K562 (cell line): ENCODE data around the gene JDP2. TPM values are rescaled to one million over a fixed set of nuclear protein-coding genes. Genes with fewer than 3 reads are reported as not detected.

Source experiments
- ATAC-seq: fragments of 200-7000 bp; cut with Tn5 transposase; 3 replicates; pipeline ENCODE4 v1.9.1; 2020; ENCODE audit warnings: moderate library complexity
- Bru-seq: library from RNA; stranded (reverse); fragments of 400-500 nt; gene quantifications from one replicate; lab custom pipeline; 2021; lab: Mats Ljungman, UMichigan
- BruChase-seq, 2 experiments: library from RNA; stranded (reverse); fragments of 400-500 nt; gene quantifications; one replicate each; lab custom pipeline; 2021; lab: Mats Ljungman, UMichigan
- BruUV-seq: library from RNA; stranded (reverse); fragments of 400-500 nt; replicated peaks from 2 replicates; lab custom pipeline; 2021; lab: Mats Ljungman, UMichigan
- CTCF ChIA-PET: fragments of 300-600 bp; formaldehyde crosslinking; extraction: SDS; loops from one replicate; lab custom pipeline; 2021; ENCODE audit warnings: low intra/inter-chr PET ratio; lab: Yijun Ruan, JAX
- POLR2A ChIA-PET: fragments of 300-600, 350-650 bp; sonication (Branson Sonifier 250); formaldehyde crosslinking; extraction: SDS; loops from one replicate; lab custom pipeline; 2021; ENCODE audit warnings: antibody characterized with exemption, inconsistent platforms; lab: Yijun Ruan, JAX
- DNase-seq, 4 experiments: peaks; one replicate each; pipeline versions ENCODE4 v3.0.0 to v3.0.0-alpha.2; 2011 to 2018; ENCODE audit warnings: low spot score in 3 of 4, mixed read lengths in 3 of 4; ENCODE audit errors: extremely low read depth in 1 of 4
- FAIRE-seq: peaks from 2 replicates; lab custom pipeline; 2011; peaks lifted over from hg19 to GRCh38; lab: Jason Lieb, UNC
- H2AFZ ChIP-seq: 2 replicates; pipeline ENCODE4 v1.6.0; 2011; ENCODE audit warnings: low read depth, low read length, control low read depth, inconsistent platforms
- H3K27ac ChIP-seq: fragments of 200-600 bp; 3 replicates; pipeline ENCODE4 v1.8.0; 2011; ENCODE audit warnings: low read depth, mild to moderate bottlenecking, control low read depth, inconsistent platforms, low read length, moderate library complexity, mixed read lengths; ENCODE audit errors: extremely low read depth
- H3K27me3 ChIP-seq, 2 experiments: fragments of 300-600 bp in 1 of 2; 2 replicates in 1 of 2; 3 replicates in 1 of 2; pipeline versions ENCODE4 v1.6.0 to v1.8.0; 2011; ENCODE audit warnings: inconsistent platforms in 2 of 2, low read length in 2 of 2, mild to moderate bottlenecking in 1 of 2, mixed read lengths in 1 of 2, moderate library complexity in 1 of 2; ENCODE audit not compliant: control insufficient read depth in 2 of 2, insufficient read depth in 2 of 2
- H3K36me3 ChIP-seq: fragments of 300-600 bp; 3 replicates; pipeline ENCODE4 v1.8.0; 2011; ENCODE audit warnings: mild to moderate bottlenecking, low read length, inconsistent platforms; ENCODE audit not compliant: control insufficient read depth, insufficient read depth
- H3K4me1 ChIP-seq, 2 experiments: fragments of 200-600 bp in 1 of 2; replicated peaks in 1 of 2; 2 replicates in 1 of 2; 3 replicates in 1 of 2; pipeline versions ENCODE4 v1.5.1 to v1.8.0; 2011; ENCODE audit warnings: inconsistent platforms in 2 of 2, low read length in 2 of 2, mild to moderate bottlenecking in 1 of 2, mixed read lengths in 1 of 2, moderate library complexity in 1 of 2; ENCODE audit not compliant: control insufficient read depth in 2 of 2, insufficient read depth in 2 of 2
- H3K4me2 ChIP-seq: 2 replicates; pipeline ENCODE4 v1.6.1; 2011; ENCODE audit warnings: low read length, control low read depth, inconsistent platforms, mixed read lengths; ENCODE audit not compliant: insufficient read depth
- H3K4me3 ChIP-seq: fragments of 200-600 bp; sonication (generic), shearing (Covaris generic); 2 replicates; pipeline ENCODE4 v1.5.1; 2016; ENCODE audit warnings: control low read depth, inconsistent platforms
- H3K79me2 ChIP-seq: fragments of 200-600 bp; 3 replicates; pipeline ENCODE4 v1.8.0; 2011; ENCODE audit warnings: low read length, inconsistent platforms; ENCODE audit not compliant: control insufficient read depth, insufficient read depth
- H3K9ac ChIP-seq, 2 experiments: 2 replicates each; pipeline versions ENCODE4 v1.6.0 to v1.6.1; 2011; ENCODE audit warnings: low read depth in 2 of 2, low read length in 2 of 2, control low read depth in 1 of 2, inconsistent platforms in 1 of 2, mild to moderate bottlenecking in 1 of 2, mixed read lengths in 1 of 2; ENCODE audit not compliant: insufficient read depth in 1 of 2
- H3K9me1 ChIP-seq: one replicate; pipeline ENCODE4 v1.6.0; 2011; ENCODE audit warnings: inconsistent platforms, mild to moderate bottlenecking, low read length, moderate library complexity; ENCODE audit not compliant: control insufficient read depth, insufficient read depth
- H3K9me3 ChIP-seq: replicated peaks from 2 replicates; pipeline ENCODE4 v1.5.1; 2011; ENCODE audit warnings: low read depth, low read length, inconsistent platforms; ENCODE audit not compliant: control insufficient read depth, insufficient read depth
- H4K20me1 ChIP-seq: replicated peaks from 2 replicates; pipeline ENCODE4 v1.6.1; 2011; ENCODE audit warnings: low read length, inconsistent platforms, mixed read lengths; ENCODE audit not compliant: control insufficient read depth, insufficient read depth
- ATF6 ChIP-seq: sonication (generic); formaldehyde crosslinking; IDR thresholded peaks from 2 replicates; pipeline ENCODE4 v1.4.0; 2020; ENCODE audit warnings: mild to moderate bottlenecking, missing genetic modification reagents
- BRD9 ChIP-seq: fragments of 450-650 bp; IDR thresholded peaks from 2 replicates; pipeline ENCODE4 v1.6.1; 2018; ENCODE audit warnings: low read depth; ENCODE audit not compliant: partially characterized antibody
- EGR1 ChIP-seq: fragments of 450-650 bp; conservative IDR thresholded peaks from 2 replicates; pipeline ENCODE4 v1.6.1; 2017; ENCODE audit warnings: mild to moderate bottlenecking
- EP400 ChIP-seq: fragments of 450-650 bp; IDR thresholded peaks from 2 replicates; pipeline ENCODE4 v1.6.1; 2017; ENCODE audit warnings: antibody characterized with exemption, mild to moderate bottlenecking, moderate library complexity
- EWSR1 ChIP-seq: fragments of 450-650 bp; IDR thresholded peaks from 2 replicates; pipeline ENCODE4 v1.6.1; 2018; ENCODE audit warnings: borderline replicate concordance, mild to moderate bottlenecking, low read depth, moderate library complexity; ENCODE audit not compliant: partially characterized antibody
- FOXO4 ChIP-seq: fragments of 450-650 bp; formaldehyde crosslinking; IDR thresholded peaks from 2 replicates; pipeline ENCODE4 v1.4.0; 2020; ENCODE audit warnings: mild to moderate bottlenecking, moderate library complexity
- MAZ ChIP-seq, 2 experiments: fragments of 450-650 bp in 1 of 2; sonication (generic) in 1 of 2; formaldehyde crosslinking; IDR thresholded peaks in 1 of 2; conservative IDR thresholded peaks in 1 of 2; 2 replicates each; pipeline versions ENCODE4 v1.4.0 to v1.5.0; 2020; ENCODE audit warnings: mild to moderate bottlenecking in 1 of 2, missing genetic modification reagents in 1 of 2
- MYC ChIP-seq, 2 experiments: fragments of 250-450 bp in 1 of 2; sonication (Bioruptor Pico) in 1 of 2; IDR thresholded peaks; 2 replicates each; pipeline versions ENCODE4 v1.5.1 to v1.6.1; 2012 to 2021; ENCODE audit warnings: low read depth in 2 of 2, borderline replicate concordance in 1 of 2, improper control_type of control experiment in 1 of 2, low read length in 1 of 2, mild to moderate bottlenecking in 1 of 2, moderate library complexity in 1 of 2
- PURB ChIP-seq: sonication (generic); formaldehyde crosslinking; IDR thresholded peaks from 2 replicates; pipeline ENCODE4 v1.9.0; 2021; ENCODE audit warnings: low read depth, mild to moderate bottlenecking, missing genetic modification reagents
- SMAD4 ChIP-seq: fragments of 250-450 bp; sonication (Bioruptor Pico); conservative IDR thresholded peaks from 2 replicates; pipeline ENCODE4 v1.8.0; 2021; ENCODE audit warnings: inconsistent platforms, mild to moderate bottlenecking, moderate library complexity
- ZNF184 ChIP-seq: sonication (generic); formaldehyde crosslinking; IDR thresholded peaks from 2 replicates; pipeline ENCODE4 v1.5.0; 2020; ENCODE audit warnings: missing genetic modification reagents
- ZNF75A ChIP-seq: fragments of 450-650 bp; formaldehyde crosslinking; IDR thresholded peaks from 2 replicates; pipeline ENCODE4 v1.4.0; 2020; ENCODE audit warnings: mild to moderate bottlenecking
- WGBS: fragments of 100-300 bp; shearing (Covaris generic); methylation state at CpG from one replicate; pipeline ENCODE4 v1.1.6; 2016; ENCODE audit warnings: low coverage, mixed read lengths; ENCODE audit not compliant: insufficient coverage; ENCODE audit errors: missing lambda C conversion rate; 5-methylcytosine and 5-hydroxymethylcytosine counted together
- in situ Hi-C: fragments of 300-500 bp; cut with MboI; formaldehyde crosslinking; loops from 4 replicates; pipeline ENCODE4 v1.15.0; 2018; ENCODE audit warnings: inconsistent platforms, mixed read lengths
- intact Hi-C: fragments of 100-400 bp; cut with micrococcal nuclease; formaldehyde crosslinking; loops from 2 replicates; pipeline ENCODE4 v1.14.2; 2022
- long read RNA-seq, 3 experiments: library from polyadenylated mRNA in 2 of 3; library from RNA in 1 of 3; unstranded in 2 of 3; stranded (forward) in 1 of 3; transcript quantifications; one replicate each; pipeline ENCODE4 v2.0.0, GENCODE V29; 2019 to 2022
- polyA minus RNA-seq, 3 experiments: library from RNA; depleted of rRNA, polyadenylated mRNA; stranded (reverse); fragments of >200 nt; gene quantifications; 2 replicates each; pipeline ENCODE4 v1.2.3, GENCODE V29; 2011
- polyA plus RNA-seq, 8 experiments: library from polyadenylated mRNA; depleted of rRNA in 4 of 8; stranded (reverse) in 5 of 8; unstranded in 3 of 8; fragments of >200 nt; fragmentation: Nextera tagmentation in 2 of 8; fragmentation: Illumina TruSeq in 1 of 8; extraction: Ambion mirVana in 2 of 8; extraction: Trizol in 1 of 8; gene quantifications; 2 replicates each; pipeline versions ENCODE4 v1.2.1 to v1.2.3, GENCODE V29; 2011 to 2014; ENCODE audit warnings: inconsistent platforms in 1 of 8, missing spikeins in 1 of 8
- total RNA-seq, 7 experiments: library from RNA; depleted of rRNA in 6 of 7; stranded (reverse); fragments of >200 nt in 6 of 7; fragmentation: Illumina TruSeq in 2 of 7; extraction: Trizol in 2 of 7; gene quantifications; 2 replicates each; pipeline versions ENCODE4 v1.2.1 to v1.2.3, GENCODE V29; 2011 to 2021; ENCODE audit warnings: low replicate concordance in 1 of 7

Gene JDP2
- total RNA-seq (2011; cell fraction: chromatin; rRNA removed; ENCODE audit: low replicate concordance): 1.3 and 2.2 TPM in 2 replicates
- 0.67 and 1.3 TPM in 2 replicates for total RNA-seq (2011; cell fraction: nucleolus; rRNA removed)
- total RNA-seq (2011; cell fraction: nucleoplasm; rRNA removed): 1.5 and 1.6 TPM in 2 replicates
- total RNA-seq (2014; rRNA removed) (13.8 and 16.7 TPM in 2 replicates), total RNA-seq (2014; rRNA removed; fragmentation: Illumina TruSeq; extraction: Trizol) (2.5 and 3.1 TPM in 2 replicates), total RNA-seq (2015; rRNA removed; fragmentation: Illumina TruSeq; extraction: Trizol) (1.7 and 2.4 TPM in 2 replicates), total RNA-seq (2021) (8.9 and 9.6 TPM in 2 replicates), polyA plus RNA-seq (2011; rRNA removed) (0.78 and 4.6 TPM in 2 replicates), polyA plus RNA-seq (2014; fragmentation: Illumina TruSeq; extraction: Trizol) (4.6 and 5.4 TPM in 2 replicates), polyA plus RNA-seq (2014; fragmentation: Nextera tagmentation; extraction: Ambion mirVana) (under 1 TPM; 0.27 to 0.34 TPM), polyA plus RNA-seq (2014; rRNA removed) (8.5 and 16.5 TPM in 2 replicates), polyA minus RNA-seq (2011; rRNA and poly(A)+ RNA removed) (0.53 and 2.8 TPM in 2 replicates), Bru-seq, nascent RNA (percentile 55 among the genes with signal in this experiment), BruChase-seq, experiment 1, labeled RNA remaining after a 2-hour chase (percentile 59 among the genes with signal in this experiment), BruChase-seq, experiment 2, labeled RNA remaining after a 6-hour chase (percentile 55 among the genes with signal in this experiment)
- 1.1 and 4.4 TPM in 2 replicates for polyA plus RNA-seq (2011; cell fraction: cytosol; rRNA removed)
- 1.1 and 4.5 TPM in 2 replicates for polyA plus RNA-seq (2011; cell fraction: nucleus; rRNA removed)
- 2.0 and 14.4 TPM in 2 replicates for polyA plus RNA-seq (2012)
- polyA minus RNA-seq (2011; cell fraction: cytosol; rRNA and poly(A)+ RNA removed): 7.4 TPM in 1 of 2 replicates, not detected in the other
- polyA minus RNA-seq (2011; cell fraction: nucleus; rRNA and poly(A)+ RNA removed): 0.40 and 3.4 TPM in 2 replicates
- long read RNA-seq, experiment 1, transcript JDP2-206 (4 exons, 631 nt): major isoform, 5 of 6 reads
- long read RNA-seq, experiment 1, partial matches to known transcripts: 0 of 6 reads
- long read RNA-seq, experiment 1, other reads (novel, unspliced or antisense): 1 of 6 reads
- long read RNA-seq, experiment 2, partial matches to known transcripts: 2 of 6 reads
- long read RNA-seq, experiment 2, other reads (novel, unspliced or antisense): 3 of 6 reads
- long read RNA-seq, experiment 3: 0 reads

DNA sequence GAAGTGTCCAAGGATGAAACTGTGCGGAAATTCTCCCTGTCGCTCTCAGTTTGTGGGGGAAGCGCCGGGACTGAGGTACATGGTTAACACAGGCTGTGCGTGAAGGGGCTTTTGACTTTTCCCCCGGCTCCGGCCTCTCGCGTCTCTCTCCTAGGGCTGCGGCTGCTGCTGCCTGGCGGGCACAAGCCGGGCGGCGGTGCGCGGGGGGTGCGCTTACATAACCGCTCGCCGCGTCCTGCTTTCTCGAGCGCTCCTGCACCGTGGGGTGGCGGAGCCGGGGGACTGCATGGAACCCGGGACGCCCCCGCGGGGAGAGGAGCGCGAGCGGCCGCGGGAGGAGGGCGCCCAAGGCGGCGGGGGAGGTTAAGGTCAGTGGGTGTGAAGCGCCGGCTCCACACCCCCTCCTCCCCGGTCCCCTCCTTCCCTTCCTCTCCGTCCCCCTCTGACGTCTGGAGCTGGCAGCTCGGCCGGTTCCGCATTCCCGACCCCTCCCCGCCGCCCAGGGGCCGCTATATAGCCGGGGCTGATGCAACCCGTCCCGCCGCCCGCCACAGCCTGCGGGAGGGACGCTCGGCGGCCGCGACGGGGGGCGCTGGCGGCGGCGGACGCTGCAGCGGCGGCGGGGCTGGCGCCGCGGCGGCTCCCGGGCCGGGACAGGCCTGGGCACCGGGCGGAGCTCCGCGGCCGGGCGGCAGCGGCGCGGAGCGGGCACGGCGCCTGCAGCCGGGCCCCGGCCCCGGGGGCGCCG lies at the start of gene JDP2:
Gene JDP2 (plus strand): TSS at position 541 of the 748 bp plus-strand sequence. CDS start 9,899 bp downstream, outside the sequence.
- Histone ChIP-seq H3K4me2 (peak within 1 kb of the TSS; percentile 62), H3K36me3 (no peaks in the 10 kb centered on the region), H2AFZ (peak within 1 kb of the TSS; percentile 70), H4K20me1 (peaks cover 5% of the 10 kb centered on the region; the same call in 1 of the 2 replicates), H3K79me2 (no peaks in the 10 kb centered on the region), H3K4me1 (peaks cover 0 to 16% of the 10 kb centered on the region in 2 experiments; a peak in 4 of 5 replicates), H3K9me3 (no peaks in the 10 kb centered on the region), H3K4me3 (peak within 1 kb of the TSS; percentile 51), H3K9ac (peak within 1 kb of the TSS; percentile 57 to 89; a peak in 3 of 4 replicates), H3K9me1 (no peaks in the 10 kb centered on the region), H3K27ac (no peak within 1 kb of the TSS), H3K27me3 (no peaks in the 10 kb centered on the region)
- in situ Hi-C loops (no loop called here), intact Hi-C loops (no loop called here)
- CTCF ChIA-PET: no interaction called here
- 13% methylated on average over 15 of the region's 93 CpGs for WGBS
- ATAC-seq (peak; percentile 84), FAIRE-seq (no peak), DNase-seq (peak; percentile 40 to 69 (median 60))
- POLR2A ChIA-PET: interaction anchor here (0.6 to 1.0 kb wide), 3 partner anchors 8 to 48 kb away, joined by 3 to 4 read pairs (median 3); no protein-coding TSS in a partner anchor
- BruUV-seq: TSS peak; percentile 72
- TF ChIP-seq MYC (IDR thresholded peaks at IDR 0.05; ENCODE audit: low read depth, low read length): peak; percentile 30; the same call in 1 of the 2 replicates
- TF ChIP-seq MYC (CRISPR knock-in tag; IDR thresholded peaks at IDR 0.05; ENCODE audit: borderline replicate concordance, low read depth): no peak
- TF ChIP-seq ZNF184 (CRISPR knock-in tag): no peak
- peak; percentile 53; the same call in 1 of the 2 replicates for TF ChIP-seq EP400
- TF ChIP-seq MAZ (CRISPR knock-in tag; conservative IDR thresholded peaks at IDR 0.05 in 1 of 2, IDR thresholded peaks at IDR 0.05 in 1 of 2): peak; percentile 73 to 84
- no peak for TF ChIP-seq ZNF75A (CRISPR knock-in tag)
- TF ChIP-seq ATF6 (CRISPR knock-in tag): no peak
- peak; percentile 71 for TF ChIP-seq EGR1
- no peak for TF ChIP-seq BRD9
- no peak for TF ChIP-seq PURB (CRISPR knock-in tag)
- TF ChIP-seq FOXO4 (CRISPR knock-in tag): no peak
- TF ChIP-seq EWSR1: no peak
- TF ChIP-seq SMAD4: peak; percentile 80; the same call in 1 of the 2 replicates
